SJCRH30 (cell line): ENCODE results near the gene WDFY4. TPM values are rescaled to one million over a fixed set of nuclear protein-coding genes. Genes with fewer than 3 reads are reported as not detected.

Experiments used
- DNase-seq, 2 experiments: peaks; one replicate each; pipeline ENCODE4 v3.0.0-alpha.2; 2015 to 2020
- H3K27ac ChIP-seq: fragments of 250-450 bp; sonication (Bioruptor Pico); 2 replicates; pipeline ENCODE4 v1.5.1; 2020; ENCODE audit warnings: mild to moderate bottlenecking, moderate library complexity
- H3K27me3 ChIP-seq: fragments of 250-450 bp; sonication (Bioruptor Pico); 2 replicates; pipeline ENCODE4 v1.5.1; 2020; ENCODE audit warnings: mild to moderate bottlenecking, moderate library complexity
- H3K36me3 ChIP-seq: fragments of 250-450 bp; sonication (Bioruptor Pico); 2 replicates; pipeline ENCODE4 v1.5.1; 2020; ENCODE audit warnings: mild to moderate bottlenecking, moderate library complexity
- H3K4me1 ChIP-seq: fragments of 250-450 bp; sonication (Bioruptor Pico); 2 replicates; pipeline ENCODE4 v1.5.1; 2020; ENCODE audit warnings: mild to moderate bottlenecking, moderate library complexity
- H3K4me3 ChIP-seq: fragments of 250-450 bp; sonication (Bioruptor Pico); 2 replicates; pipeline ENCODE4 v1.5.1; 2020; ENCODE audit warnings: mild to moderate bottlenecking, moderate library complexity
- H3K9me3 ChIP-seq: fragments of 250-450 bp; sonication (Bioruptor Pico); replicated peaks from 2 replicates; pipeline ENCODE4 v1.5.1; 2020; ENCODE audit warnings: mild to moderate bottlenecking, moderate library complexity
- total RNA-seq: library from RNA; depleted of rRNA; stranded (reverse); fragments of >200 nt; shearing (Covaris generic); gene quantifications from 2 replicates; pipeline ENCODE4 v1.2.3, GENCODE V29; 2014

The WDFY4 gene
- total RNA-seq, 1 experiment from 2014 or later: not detected

GRCh38 chr10:48993627-48994026 lies 309.0 kb downstream of the WDFY4 start:
- no peak overlapping the region for H3K4me3 ChIP-seq
- H3K4me1 ChIP-seq: no peaks in the 10 kb centered on the region
- H3K27me3 ChIP-seq: no peaks in the 10 kb centered on the region
- no peaks in the 10 kb centered on the region for H3K9me3 ChIP-seq
- no peaks in the 10 kb centered on the region for H3K36me3 ChIP-seq
- no peak for DNase-seq
- no peak overlapping the region for H3K27ac ChIP-seq

GRCh38 chr10:48996329-48996728 lies 311.7 kb downstream of the WDFY4 start:
- Histone ChIP-seq H3K9me3 (no peaks in the 10 kb centered on the region), H3K27me3 (no peaks in the 10 kb centered on the region), H3K4me1 (no peaks in the 10 kb centered on the region), H3K36me3 (no peaks in the 10 kb centered on the region), H3K4me3 (no peak overlapping the region), H3K27ac (no peak overlapping the region)
- DNase-seq: no peak

GRCh38 chr10:48999346-48999745 lies 314.7 kb downstream of the WDFY4 start:
- no peak for DNase-seq
- no peak overlapping the region for H3K27ac ChIP-seq
- no peaks in the 10 kb centered on the region for H3K4me1 ChIP-seq
- H3K27me3 ChIP-seq: no peaks in the 10 kb centered on the region
- no peaks in the 10 kb centered on the region for H3K36me3 ChIP-seq
- H3K4me3 ChIP-seq: no peak overlapping the region
- H3K9me3 ChIP-seq: no peaks in the 10 kb centered on the region

- H3K4me1 ChIP-seq: no peaks in the 10 kb centered on the region
- H3K9me3 ChIP-seq: no peaks in the 10 kb centered on the region
- no peak overlapping the region for H3K4me3 ChIP-seq
- DNase-seq: no peak
- no peak overlapping the region for H3K27ac ChIP-seq
- H3K36me3 ChIP-seq: no peaks in the 10 kb centered on the region
- no peaks in the 10 kb centered on the region for H3K27me3 ChIP-seq
Observed at GRCh38 chr10:49000437-49001398, 316.0 kb downstream of the WDFY4 start.

- Histone ChIP-seq H3K4me3 (no peak overlapping the region), H3K4me1 (no peaks in the 10 kb centered on the region), H3K36me3 (no peaks in the 10 kb centered on the region), H3K27me3 (no peaks in the 10 kb centered on the region), H3K27ac (no peak overlapping the region), H3K9me3 (no peaks in the 10 kb centered on the region)
- DNase-seq: peak; percentile 17 to 41
Observed at GRCh38 chr10:49001402-49001801, 316.7 kb downstream of the WDFY4 start.

GRCh38 chr10:49001870-49002672 lies 317.4 kb downstream of the WDFY4 start:
- no peak for DNase-seq
- Histone ChIP-seq H3K27ac (no peak overlapping the region), H3K4me1 (no peaks in the 10 kb centered on the region), H3K36me3 (no peaks in the 10 kb centered on the region), H3K4me3 (no peak overlapping the region), H3K9me3 (no peaks in the 10 kb centered on the region), H3K27me3 (no peaks in the 10 kb centered on the region)

- H3K4me3 ChIP-seq: no peak overlapping the region
- no peaks in the 10 kb centered on the region for H3K4me1 ChIP-seq
- DNase-seq: no peak
- no peaks in the 10 kb centered on the region for H3K9me3 ChIP-seq
- H3K36me3 ChIP-seq: no peaks in the 10 kb centered on the region
- no peak overlapping the region for H3K27ac ChIP-seq
- H3K27me3 ChIP-seq: no peaks in the 10 kb centered on the region
Observed at GRCh38 chr10:49005270-49005669, 320.6 kb downstream of the WDFY4 start.

- no peak overlapping the region for H3K27ac ChIP-seq
- no peak overlapping the region for H3K4me3 ChIP-seq
- no peaks in the 10 kb centered on the region for H3K27me3 ChIP-seq
- H3K9me3 ChIP-seq: no peaks in the 10 kb centered on the region
- DNase-seq: no peak
- no peaks in the 10 kb centered on the region for H3K4me1 ChIP-seq
- no peaks in the 10 kb centered on the region for H3K36me3 ChIP-seq
Observed at GRCh38 chr10:49007129-49007528, 322.5 kb downstream of the WDFY4 start.

- Histone ChIP-seq H3K36me3 (no peaks in the 10 kb centered on the region), H3K4me3 (no peak overlapping the region), H3K4me1 (no peaks in the 10 kb centered on the region), H3K27ac (no peak overlapping the region), H3K9me3 (no peaks in the 10 kb centered on the region), H3K27me3 (no peaks in the 10 kb centered on the region)
- no peak for DNase-seq
Observed at GRCh38 chr10:49008091-49008490, 323.4 kb downstream of the WDFY4 start.

- Histone ChIP-seq H3K27ac (no peak overlapping the region), H3K36me3 (no peaks in the 10 kb centered on the region), H3K4me3 (no peak overlapping the region), H3K4me1 (no peaks in the 10 kb centered on the region), H3K9me3 (no peaks in the 10 kb centered on the region), H3K27me3 (no peaks in the 10 kb centered on the region)
- no peak for DNase-seq
Observed at GRCh38 chr10:49008505-49009198, 324.0 kb downstream of the WDFY4 start.

GRCh38 chr10:49009199-49009979 lies 324.7 kb downstream of the WDFY4 start:
- Histone ChIP-seq H3K9me3 (no peaks in the 10 kb centered on the region), H3K27ac (no peak overlapping the region), H3K4me3 (no peak overlapping the region), H3K4me1 (no peaks in the 10 kb centered on the region), H3K36me3 (no peaks in the 10 kb centered on the region), H3K27me3 (no peaks in the 10 kb centered on the region)
- no peak for DNase-seq

GRCh38 chr10:49010295-49010694 lies 325.6 kb downstream of the WDFY4 start:
- DNase-seq: no peak
- Histone ChIP-seq H3K4me1 (no peaks in the 10 kb centered on the region), H3K27ac (no peak overlapping the region), H3K27me3 (no peaks in the 10 kb centered on the region), H3K36me3 (no peaks in the 10 kb centered on the region), H3K9me3 (no peaks in the 10 kb centered on the region), H3K4me3 (no peak overlapping the region)

- H3K36me3 ChIP-seq: no peaks in the 10 kb centered on the region
- H3K4me3 ChIP-seq: no peak overlapping the region
- no peaks in the 10 kb centered on the region for H3K9me3 ChIP-seq
- H3K27me3 ChIP-seq: no peaks in the 10 kb centered on the region
- H3K4me1 ChIP-seq: no peaks in the 10 kb centered on the region
- DNase-seq: no peak
- H3K27ac ChIP-seq: no peak overlapping the region
Observed at GRCh38 chr10:49010865-49011264, 326.2 kb downstream of the WDFY4 start.

- H3K27me3 ChIP-seq: no peaks in the 10 kb centered on the region
- H3K36me3 ChIP-seq: no peaks in the 10 kb centered on the region
- no peak for DNase-seq
- no peak overlapping the region for H3K27ac ChIP-seq
- no peaks in the 10 kb centered on the region for H3K4me1 ChIP-seq
- no peaks in the 10 kb centered on the region for H3K9me3 ChIP-seq
- H3K4me3 ChIP-seq: no peak overlapping the region
Observed at GRCh38 chr10:49011756-49012155, 327.1 kb downstream of the WDFY4 start.
